Testis (tissue), 3 donors: Measurements from ENCODE around the gene ELMO3. TPM values are rescaled to one million over a fixed set of nuclear protein-coding genes. Genes with fewer than 3 reads are reported as not detected.
A peak's percentile ranks its signal among the peaks of the same experiment; 100 is the strongest.

Source experiments
- DNase-seq: peaks from one replicate; pipeline ENCODE4 v3.0.0-alpha.2; 2019
- H3K27ac ChIP-seq, 2 donors: fragments of 200-600 bp; sonication (generic); one replicate each; pipeline ENCODE4 v1.5.1; 2019
- H3K27me3 ChIP-seq: fragments of 200-600 bp; sonication (generic); one replicate; pipeline ENCODE4 v1.5.1; 2019
- H3K36me3 ChIP-seq: fragments of 200-600 bp; sonication (generic); one replicate; pipeline ENCODE4 v1.5.1; 2017; ENCODE audit warnings: low read depth; ENCODE audit errors: missing control alignments
- H3K4me1 ChIP-seq: fragments of 200-600 bp; sonication (generic); one replicate; pipeline ENCODE4 v1.5.1; 2019
- H3K4me3 ChIP-seq, 2 donors: fragments of 200-600 bp; sonication (generic); one replicate each; pipeline ENCODE4 v1.5.1; 2017 to 2019
- H3K9me3 ChIP-seq: fragments of 200-600 bp; sonication (generic); one replicate; pipeline ENCODE4 v1.5.1; 2017
- POLR2A ChIP-seq: fragments of 450-650 bp; IDR thresholded peaks from one replicate; pipeline ENCODE4 v1.6.1; 2017; ENCODE audit warnings: antibody characterized with exemption, mild to moderate bottlenecking, moderate library complexity
- WGBS, 2 donors: methylation state at CpG; one replicate each; pipeline ENCODE4 v1.1.5; 2018; 5-methylcytosine and 5-hydroxymethylcytosine counted together
- intact Hi-C: fragments of 100-400 bp; cut with DNase I; formaldehyde crosslinking; loops from one replicate; pipeline ENCODE4 v1.15.1; 2023; ENCODE audit warnings: low total_unique reads
- polyA plus RNA-seq: library from polyadenylated mRNA; stranded (reverse); fragments of 350-450 nt; fragmentation: Illumina TruSeq; extraction: RNeasy Lipid Tissue Mini Kit (QIAGEN cat#74804); gene quantifications from one replicate; pipeline ENCODE4 v1.2.3, GENCODE V29; 2014; ENCODE audit warnings: low read depth, low replicate concordance; ENCODE audit not compliant: insufficient read depth
- total RNA-seq, 2 donors: library from RNA; depleted of rRNA; stranded (reverse); fragments of >200 nt; gene quantifications; one replicate each; pipeline ENCODE4 v1.2.3, GENCODE V29; 2016
- TF ChIP-seq, protein P1 (sequence below), 3 experiments: fragments of 450-650 bp in 2 of 3; fragments of 200-600 bp in 1 of 3; sonication (generic) in 1 of 3; IDR thresholded peaks; one replicate each; pipeline ENCODE4 v1.5.1; 2016 to 2019; ENCODE audit warnings: antibody characterized with exemption in 3 of 3, mild to moderate bottlenecking in 2 of 3, moderate library complexity in 1 of 3

ELMO3 gene
- total and polyA plus RNA-seq, 3 donors from 2014 or later, result 9.3 to 22.2 (median 10.5) TPM

DNA sequence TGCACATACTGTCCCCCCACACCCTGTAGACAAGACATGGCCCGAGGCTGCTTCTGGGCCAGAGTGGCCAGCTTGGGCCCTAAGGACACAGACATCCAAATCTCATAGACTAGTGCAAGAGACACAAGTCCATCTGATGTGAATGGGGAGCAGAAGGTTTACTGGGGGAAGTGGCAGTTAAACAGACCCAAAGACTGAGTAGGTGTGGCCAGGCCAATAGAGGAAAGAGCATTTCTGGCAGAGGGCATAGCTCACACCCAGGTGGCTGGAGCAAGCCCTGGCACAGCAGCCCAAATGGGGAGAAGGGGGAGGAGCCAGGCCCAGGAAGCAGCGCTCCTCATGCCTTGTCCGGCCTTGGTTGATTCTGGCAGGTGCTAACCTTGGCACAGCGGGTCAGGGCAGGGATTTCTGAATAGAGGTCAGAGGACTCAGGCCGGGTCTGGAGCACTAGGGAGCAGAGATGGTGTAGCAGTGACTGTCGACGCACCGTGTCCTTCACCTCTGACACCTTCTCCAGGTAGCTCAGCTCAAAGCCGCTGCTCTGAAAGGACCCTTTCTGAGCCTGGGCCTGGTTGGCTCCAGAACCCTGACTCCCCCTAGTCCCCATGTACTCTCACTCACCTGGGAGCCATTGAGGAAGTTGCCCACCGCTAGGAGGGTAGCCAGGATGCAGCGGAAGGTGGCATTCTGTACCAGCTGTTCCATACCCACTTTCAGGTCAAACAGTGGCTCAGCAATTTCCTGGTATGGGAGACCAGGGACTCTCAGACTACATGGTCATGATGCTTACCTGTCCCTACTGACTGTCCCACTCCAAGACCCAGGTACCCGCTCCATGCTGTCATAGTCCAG is 32.1 kb downstream of the ELMO3 start:
- TF ChIP-seq, protein P1, sequence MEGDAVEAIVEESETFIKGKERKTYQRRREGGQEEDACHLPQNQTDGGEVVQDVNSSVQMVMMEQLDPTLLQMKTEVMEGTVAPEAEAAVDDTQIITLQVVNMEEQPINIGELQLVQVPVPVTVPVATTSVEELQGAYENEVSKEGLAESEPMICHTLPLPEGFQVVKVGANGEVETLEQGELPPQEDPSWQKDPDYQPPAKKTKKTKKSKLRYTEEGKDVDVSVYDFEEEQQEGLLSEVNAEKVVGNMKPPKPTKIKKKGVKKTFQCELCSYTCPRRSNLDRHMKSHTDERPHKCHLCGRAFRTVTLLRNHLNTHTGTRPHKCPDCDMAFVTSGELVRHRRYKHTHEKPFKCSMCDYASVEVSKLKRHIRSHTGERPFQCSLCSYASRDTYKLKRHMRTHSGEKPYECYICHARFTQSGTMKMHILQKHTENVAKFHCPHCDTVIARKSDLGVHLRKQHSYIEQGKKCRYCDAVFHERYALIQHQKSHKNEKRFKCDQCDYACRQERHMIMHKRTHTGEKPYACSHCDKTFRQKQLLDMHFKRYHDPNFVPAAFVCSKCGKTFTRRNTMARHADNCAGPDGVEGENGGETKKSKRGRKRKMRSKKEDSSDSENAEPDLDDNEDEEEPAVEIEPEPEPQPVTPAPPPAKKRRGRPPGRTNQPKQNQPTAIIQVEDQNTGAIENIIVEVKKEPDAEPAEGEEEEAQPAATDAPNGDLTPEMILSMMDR (IDR thresholded peaks at IDR 0.05), result no peak
- TF ChIP-seq POLR2A, result no peak
- no peaks in the 10 kb centered on the region for H3K36me3 ChIP-seq
- H3K4me3 ChIP-seq, result no peak overlapping the region
- intact Hi-C loops, result no loop called here
- no peaks in the 10 kb centered on the region for H3K27me3 ChIP-seq
- DNase-seq, result no peak
- H3K4me1 ChIP-seq, result peaks cover 10% of the 10 kb centered on the region
- 78 to 87% methylated on average over 10 to 12 of the region's 12 CpGs for WGBS, 2 donors
- H3K9me3 ChIP-seq, result no peaks in the 10 kb centered on the region
- H3K27ac ChIP-seq, result no peak overlapping the region

DNA sequence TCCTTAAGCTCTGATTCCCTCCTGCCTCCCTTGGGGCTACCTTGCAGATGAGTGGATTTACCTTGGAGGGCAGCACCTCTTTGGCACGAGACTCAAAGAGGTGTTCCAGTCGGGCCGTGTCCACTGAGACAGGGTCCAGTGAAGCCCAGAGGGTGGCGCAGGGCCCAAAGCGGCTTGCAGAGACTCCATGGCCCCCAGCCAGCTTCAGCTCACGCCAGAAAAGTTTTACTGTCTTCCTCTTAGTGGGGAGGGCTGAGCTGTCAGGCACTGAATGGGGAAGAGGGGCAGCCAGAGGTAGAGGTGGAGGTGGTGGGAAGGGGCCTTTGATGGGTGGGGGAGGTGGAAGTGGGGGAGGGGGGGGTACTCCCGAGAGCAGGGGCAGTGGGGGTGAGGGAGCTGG is 34.7 kb downstream of the ELMO3 start:
- no peak overlapping the region for H3K4me3 ChIP-seq
- no peak for DNase-seq
- WGBS, 2 donors, result 80 to 84% methylated on average over 5 to 7 of the region's 7 CpGs
- H3K27ac ChIP-seq, result no peak overlapping the region
- TF ChIP-seq, protein P1 (IDR thresholded peaks at IDR 0.05), result no peak
- TF ChIP-seq POLR2A, result no peak
- H3K9me3 ChIP-seq, result no peaks in the 10 kb centered on the region
- intact Hi-C loops, result no loop called here
- no peaks in the 10 kb centered on the region for H3K4me1 ChIP-seq
- no peaks in the 10 kb centered on the region for H3K27me3 ChIP-seq
- no peaks in the 10 kb centered on the region for H3K36me3 ChIP-seq

DNA sequence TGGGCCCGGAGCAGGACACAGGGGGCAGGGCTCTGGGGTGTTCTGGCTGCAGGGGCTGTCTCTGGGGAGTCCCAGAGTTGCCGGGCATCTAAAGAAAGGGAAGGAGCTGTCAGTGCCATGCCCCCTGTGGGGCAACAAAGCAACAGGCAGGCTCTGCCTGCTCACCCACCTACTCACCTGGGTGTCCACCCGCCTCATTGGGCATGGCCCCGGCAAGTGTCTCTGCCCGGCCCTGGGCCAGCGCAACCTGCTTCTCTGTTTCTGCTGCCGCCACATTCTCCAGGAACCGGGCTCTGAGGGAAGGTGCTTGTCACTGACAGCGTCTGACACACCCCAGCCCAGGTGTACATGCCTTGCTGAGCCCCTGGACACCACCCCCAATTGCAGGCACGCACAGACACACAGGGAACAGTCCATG is 35.3 kb downstream of the ELMO3 start:
- H3K27ac ChIP-seq, result no peak overlapping the region
- TF ChIP-seq, protein P1 (IDR thresholded peaks at IDR 0.05), result no peak
- no peak for TF ChIP-seq POLR2A
- DNase-seq, result no peak
- intact Hi-C loops, result no loop called here
- WGBS, 2 donors, result 93 to 94% methylated on average over 9 to 10 of the region's 10 CpGs
- no peaks in the 10 kb centered on the region for H3K4me1 ChIP-seq
- no peaks in the 10 kb centered on the region for H3K27me3 ChIP-seq
- H3K36me3 ChIP-seq, result no peaks in the 10 kb centered on the region
- no peak overlapping the region for H3K4me3 ChIP-seq
- no peaks in the 10 kb centered on the region for H3K9me3 ChIP-seq

DNA sequence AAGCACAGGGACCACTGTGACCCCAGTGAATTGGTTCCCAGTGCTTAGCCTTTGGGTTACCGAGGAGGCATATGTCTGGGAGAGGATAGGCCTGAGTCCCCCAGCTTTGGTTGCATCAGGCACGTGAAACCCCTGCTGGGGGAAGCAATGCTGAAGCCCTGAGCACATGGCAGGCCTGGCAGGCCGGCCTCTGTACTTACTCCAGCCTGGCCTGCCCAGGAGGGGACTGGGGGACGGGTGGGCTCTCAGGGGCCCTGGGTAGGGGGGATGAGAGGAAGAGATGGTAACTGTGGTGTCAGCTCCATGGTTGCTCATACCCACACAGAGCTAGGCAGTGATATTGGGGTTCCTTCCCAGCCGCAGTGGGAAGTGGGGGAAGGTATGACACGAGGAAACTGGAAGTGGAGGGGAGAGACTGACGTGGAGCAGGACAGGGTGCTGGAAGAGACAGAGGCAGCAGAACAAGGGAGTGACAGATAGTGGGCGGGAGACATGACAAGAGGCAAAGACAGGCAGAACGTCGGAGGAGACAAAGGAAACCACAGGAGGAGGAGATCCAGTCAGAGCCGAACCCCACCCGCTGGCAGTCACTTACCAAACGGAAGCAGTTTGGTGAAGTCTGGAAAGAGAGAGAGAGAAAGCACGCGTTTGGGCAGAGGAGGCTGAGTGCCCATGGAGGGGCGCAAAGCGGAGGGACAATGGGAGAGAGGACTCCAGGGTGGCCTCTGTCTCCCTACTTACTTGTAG is 37.1 kb downstream of the ELMO3 start:
- intact Hi-C loops, result no loop called here
- 66 to 81% methylated on average over 17 of the region's 17 CpGs for WGBS, 2 donors
- H3K27me3 ChIP-seq, result no peaks in the 10 kb centered on the region

More for the DNA sequence above, 37.1 kb downstream of the ELMO3 start:
- no peak for DNase-seq
- Histone ChIP-seq H3K27ac (no peak overlapping the region), H3K36me3 (no peaks in the 10 kb centered on the region), H3K4me1 (peaks cover 4% of the 10 kb centered on the region), H3K9me3 (no peaks in the 10 kb centered on the region), H3K4me3 (peak overlapping the region in 1 of 2 donors; percentile 20)
- no peak for TF ChIP-seq POLR2A
- TF ChIP-seq, protein P1 (IDR thresholded peaks at IDR 0.05), result no peak
